Tibial nerve (tissue), 4 donors: ENCODE results near the gene SDK2. TPM values are rescaled to one million over a fixed set of nuclear protein-coding genes. Genes with fewer than 3 reads are reported as not detected.
A peak's percentile ranks its signal among the peaks of the same experiment; 100 is the strongest.

Experiments used
- DNase-seq, 2 donors: peaks; one replicate each; pipeline ENCODE4 v3.0.0-alpha.2; 2019; ENCODE audit warnings: low spot score in 2 of 2
- H3K27ac ChIP-seq, 4 donors: fragments of 200-600 bp; sonication (generic) in 3 of 4; one replicate each; pipeline ENCODE4 v1.5.1; 2017 to 2019; ENCODE audit warnings: mild to moderate bottlenecking in 1 of 4
- H3K27me3 ChIP-seq, 2 donors: fragments of 200-600 bp; sonication (generic) in 1 of 2; one replicate each; pipeline versions ENCODE4 v1.5.1 to v1.6.0; 2017 to 2019
- H3K36me3 ChIP-seq, 3 donors: fragments of 200-600 bp; sonication (generic); one replicate each; pipeline ENCODE4 v1.5.1; 2018 to 2019
- H3K4me1 ChIP-seq, 4 donors: fragments of 200-600 bp; sonication (generic) in 3 of 4; one replicate each; pipeline ENCODE4 v1.5.1; 2017 to 2019
- H3K4me3 ChIP-seq, 4 donors: fragments of 200-600 bp; sonication (generic) in 3 of 4; one replicate each; pipeline ENCODE4 v1.5.1; 2017 to 2019; ENCODE audit warnings: mild to moderate bottlenecking in 1 of 4, moderate library complexity in 1 of 4
- H3K9me3 ChIP-seq, 4 donors: fragments of 200-600 bp; sonication (generic) in 3 of 4; one replicate each; pipeline ENCODE4 v1.5.1; 2017 to 2019
- EP300 ChIP-seq, 2 donors: sonication (generic); formaldehyde crosslinking; IDR thresholded peaks; one replicate each; pipeline ENCODE4 v1.6.1; 2017; ENCODE audit warnings: antibody characterized with exemption in 2 of 2, mild to moderate bottlenecking in 1 of 2
- POLR2A ChIP-seq, 2 donors: fragments of 450-650 bp; IDR thresholded peaks; one replicate each; pipeline ENCODE4 v1.6.1; 2017; ENCODE audit warnings: antibody characterized with exemption in 2 of 2, mild to moderate bottlenecking in 2 of 2, moderate library complexity in 2 of 2
- WGBS, 2 donors: methylation state at CpG; one replicate each; pipeline ENCODE4 v1.1.5; 2018; 5-methylcytosine and 5-hydroxymethylcytosine counted together
- total RNA-seq, 4 donors: library from RNA; depleted of rRNA; stranded (reverse); fragments of >200 nt; gene quantifications; one replicate each; pipeline ENCODE4 v1.1.0, GENCODE V29; 2016
- TF ChIP-seq, protein P1 (sequence below), 5 experiments: fragments of 200-600 bp in 3 of 5; fragments of 450-650 bp in 2 of 5; sonication (generic) in 3 of 5; IDR thresholded peaks; one replicate each; pipeline ENCODE4 v1.5.1; 2016 to 2019; ENCODE audit warnings: antibody characterized with exemption in 5 of 5, mild to moderate bottlenecking in 3 of 5, moderate library complexity in 2 of 5

SDK2 gene
- total RNA-seq, 4 donors from 2014 or later = 3.1 to 6.3 (median 4.6) TPM

DNA sequence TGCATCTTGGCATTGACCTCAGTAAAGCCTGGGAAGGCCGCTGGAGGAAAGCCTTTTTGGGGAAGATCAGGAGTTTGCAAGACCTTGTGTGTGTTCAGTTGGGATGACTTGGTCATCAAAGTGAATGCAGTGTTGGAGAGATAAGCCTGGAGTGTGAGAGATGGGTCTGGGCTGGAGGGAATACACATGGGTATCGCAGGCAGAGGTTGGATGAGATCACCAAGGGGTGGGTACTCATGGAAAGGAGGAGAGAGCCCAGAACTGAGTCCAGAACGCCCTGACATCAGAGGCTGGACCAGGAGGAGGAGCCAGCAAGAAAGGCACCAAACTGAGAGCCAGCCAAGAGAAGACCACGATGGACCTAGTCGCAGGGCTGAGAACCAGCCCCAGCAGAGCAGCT, 35.2 kb downstream of the SDK2 start:
- DNase-seq = no peak
- WGBS, 2 donors = 84 to 89% methylated on average over 5 of the region's 5 CpGs
- no peaks in the 10 kb centered on the region for H3K9me3 ChIP-seq
- no peak overlapping the region for H3K27ac ChIP-seq
- H3K36me3 ChIP-seq = no peaks in the 10 kb centered on the region
- no peaks in the 10 kb centered on the region for H3K27me3 ChIP-seq
- H3K4me1 ChIP-seq = peaks cover 0 to 20% (median 8%) of the 10 kb centered on the region in 4 donors
- TF ChIP-seq EP300 (IDR thresholded peaks at IDR 0.05) = no peak
- no peak for TF ChIP-seq POLR2A (IDR thresholded peaks at IDR 0.05)
- TF ChIP-seq, protein P1, sequence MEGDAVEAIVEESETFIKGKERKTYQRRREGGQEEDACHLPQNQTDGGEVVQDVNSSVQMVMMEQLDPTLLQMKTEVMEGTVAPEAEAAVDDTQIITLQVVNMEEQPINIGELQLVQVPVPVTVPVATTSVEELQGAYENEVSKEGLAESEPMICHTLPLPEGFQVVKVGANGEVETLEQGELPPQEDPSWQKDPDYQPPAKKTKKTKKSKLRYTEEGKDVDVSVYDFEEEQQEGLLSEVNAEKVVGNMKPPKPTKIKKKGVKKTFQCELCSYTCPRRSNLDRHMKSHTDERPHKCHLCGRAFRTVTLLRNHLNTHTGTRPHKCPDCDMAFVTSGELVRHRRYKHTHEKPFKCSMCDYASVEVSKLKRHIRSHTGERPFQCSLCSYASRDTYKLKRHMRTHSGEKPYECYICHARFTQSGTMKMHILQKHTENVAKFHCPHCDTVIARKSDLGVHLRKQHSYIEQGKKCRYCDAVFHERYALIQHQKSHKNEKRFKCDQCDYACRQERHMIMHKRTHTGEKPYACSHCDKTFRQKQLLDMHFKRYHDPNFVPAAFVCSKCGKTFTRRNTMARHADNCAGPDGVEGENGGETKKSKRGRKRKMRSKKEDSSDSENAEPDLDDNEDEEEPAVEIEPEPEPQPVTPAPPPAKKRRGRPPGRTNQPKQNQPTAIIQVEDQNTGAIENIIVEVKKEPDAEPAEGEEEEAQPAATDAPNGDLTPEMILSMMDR (IDR thresholded peaks at IDR 0.05) = no peak
- H3K4me3 ChIP-seq = no peak overlapping the region

DNA sequence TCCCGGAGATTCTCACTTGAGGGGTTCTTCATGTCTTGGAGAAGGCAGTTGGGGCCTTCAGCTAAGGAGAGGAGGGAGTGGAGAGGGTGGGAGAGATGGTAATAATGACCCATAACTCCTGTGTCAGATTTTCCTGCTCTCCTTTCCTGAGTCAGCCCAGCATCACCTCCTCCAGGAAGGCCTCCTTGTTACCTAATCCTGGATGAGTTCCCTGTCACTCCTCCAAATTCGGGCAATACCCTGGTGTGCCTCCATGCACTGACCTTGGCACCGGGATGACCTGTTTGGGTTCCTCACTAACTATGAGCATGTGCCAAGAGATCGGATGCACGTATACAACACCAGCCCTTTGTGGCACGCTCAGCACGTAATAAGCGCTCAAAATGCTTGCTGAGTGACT, 38.8 kb downstream of the SDK2 start:
- no peaks in the 10 kb centered on the region for H3K9me3 ChIP-seq
- no peak for DNase-seq
- 92 to 94% methylated on average over 8 of the region's 8 CpGs for whole genome bisulfite sequencing, 2 donors
- H3K4me1 ChIP-seq = peaks cover 0 to 9% (median 0%) of the 10 kb centered on the region in 4 donors
- H3K27me3 ChIP-seq = no peaks in the 10 kb centered on the region
- no peak overlapping the region for H3K27ac ChIP-seq
- TF ChIP-seq, protein P1 (IDR thresholded peaks at IDR 0.05) = no peak
- TF ChIP-seq EP300 (IDR thresholded peaks at IDR 0.05) (no peak), POLR2A (IDR thresholded peaks at IDR 0.05) (no peak)
- H3K36me3 ChIP-seq = no peaks in the 10 kb centered on the region
- no peak overlapping the region for H3K4me3 ChIP-seq

DNA sequence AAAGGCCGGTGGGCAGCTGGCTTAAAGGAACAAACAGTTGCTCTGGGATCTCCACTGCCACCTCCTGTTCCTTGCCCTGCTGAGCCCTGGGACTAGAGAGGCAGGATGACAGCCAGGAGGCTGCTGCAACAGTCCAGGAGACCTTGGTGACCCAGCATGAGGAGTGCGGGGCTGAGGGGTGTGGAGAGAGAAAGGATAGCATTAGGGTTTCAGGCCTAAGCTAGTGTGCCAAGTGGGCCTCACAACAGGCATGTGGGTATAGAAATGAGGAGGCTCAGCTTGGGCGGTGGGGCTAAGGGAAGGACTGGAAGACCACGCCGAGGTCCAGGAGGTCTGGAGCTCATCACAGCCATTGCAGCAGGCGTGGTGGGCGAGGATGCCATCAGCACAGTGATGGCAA, 39.8 kb downstream of the SDK2 start:
- H3K27me3 ChIP-seq = no peaks in the 10 kb centered on the region
- no peak overlapping the region for H3K4me3 ChIP-seq
- TF ChIP-seq, protein P1 (IDR thresholded peaks at IDR 0.05) = no peak
- TF ChIP-seq EP300 (IDR thresholded peaks at IDR 0.05) (no peak), POLR2A (IDR thresholded peaks at IDR 0.05) (no peak)
- H3K9me3 ChIP-seq = no peaks in the 10 kb centered on the region
- DNase-seq = no peak
- no peaks in the 10 kb centered on the region for H3K36me3 ChIP-seq
- WGBS, 2 donors = 85 to 90% methylated on average over 7 of the region's 7 CpGs
- H3K27ac ChIP-seq = peak overlapping the region in 1 of 4 donors; percentile 29
- peaks cover 0 to 18% (median 1%) of the 10 kb centered on the region in 4 donors for H3K4me1 ChIP-seq

DNA sequence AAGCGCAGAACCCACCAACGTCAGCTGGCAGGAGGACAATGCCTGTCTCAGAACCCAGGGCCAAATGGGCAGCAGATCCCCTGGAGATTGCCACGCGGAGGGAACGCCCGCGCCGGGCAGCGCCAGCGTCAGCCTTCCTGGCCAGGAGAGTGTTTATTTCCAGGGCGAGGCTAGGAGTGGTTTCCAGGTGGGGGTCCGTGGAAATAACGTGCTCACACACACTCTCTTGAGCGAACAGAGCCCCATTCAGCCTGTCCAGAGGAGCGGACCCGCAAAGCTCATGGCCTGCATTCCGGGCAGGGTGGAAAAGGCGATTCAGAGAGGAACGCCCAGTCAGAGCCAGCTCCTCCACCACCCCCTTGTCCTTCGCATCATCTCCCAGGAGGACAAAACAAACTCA, 40.3 kb downstream of the SDK2 start:
- Histone ChIP-seq H3K27ac (peak overlapping the region in 1 of 4 donors; percentile 29), H3K4me1 (peaks cover 0 to 18% (median 1%) of the 10 kb centered on the region in 4 donors), H3K36me3 (no peaks in the 10 kb centered on the region), H3K4me3 (no peak overlapping the region), H3K9me3 (no peaks in the 10 kb centered on the region), H3K27me3 (no peaks in the 10 kb centered on the region)
- no peak for DNase-seq
- 76 to 84% methylated on average over 18 to 20 of the region's 20 CpGs for WGBS, 2 donors
- TF ChIP-seq POLR2A (IDR thresholded peaks at IDR 0.05) = no peak
- no peak for TF ChIP-seq EP300 (IDR thresholded peaks at IDR 0.05)
- TF ChIP-seq, protein P1 (IDR thresholded peaks at IDR 0.05) = no peak

DNA sequence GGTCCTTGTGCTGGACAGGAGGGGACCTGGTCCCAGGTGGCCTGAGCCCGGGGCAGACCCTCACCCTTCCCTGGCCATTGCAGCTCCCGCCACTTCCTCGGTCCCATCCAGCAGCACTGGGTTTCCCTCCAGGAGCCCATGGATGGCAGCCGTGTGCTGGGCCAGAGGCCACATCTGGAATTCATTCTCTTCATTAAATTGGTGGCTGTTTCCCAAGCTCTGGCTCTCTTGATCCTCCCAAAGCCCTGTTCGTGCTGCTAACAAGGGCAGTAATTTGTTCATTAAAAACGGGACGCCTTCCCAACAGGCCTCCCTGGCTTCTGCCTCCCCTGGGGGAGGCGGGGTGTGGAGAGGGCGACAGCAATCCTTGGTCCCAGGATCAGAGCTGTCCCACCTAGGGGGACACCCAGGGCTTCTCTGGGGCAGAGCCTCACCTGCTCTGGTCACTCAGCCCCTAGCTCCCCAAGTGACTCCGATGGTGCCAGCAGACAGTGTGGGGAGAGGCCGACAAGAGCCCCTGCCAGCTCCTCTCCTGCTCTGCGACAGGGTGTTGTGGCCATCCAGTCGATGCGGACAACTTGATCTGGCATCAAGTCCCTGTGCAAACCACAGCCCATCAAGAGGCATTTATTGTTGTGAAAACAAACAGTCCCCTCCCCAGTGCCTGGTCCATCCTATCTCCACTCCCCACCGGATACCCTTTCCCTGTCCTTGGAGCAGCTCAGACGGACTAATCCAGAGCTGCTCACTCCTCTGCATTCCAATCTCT, 44.0 kb downstream of the SDK2 start:
- WGBS, 2 donors = 54 to 56% methylated on average over 13 to 16 of the region's 16 CpGs
- H3K27me3 ChIP-seq = no peaks in the 10 kb centered on the region
- no peaks in the 10 kb centered on the region for H3K36me3 ChIP-seq
- H3K9me3 ChIP-seq = no peaks in the 10 kb centered on the region
- no peak overlapping the region for H3K4me3 ChIP-seq
- TF ChIP-seq, protein P1 (IDR thresholded peaks at IDR 0.05) = no peak
- TF ChIP-seq EP300 (IDR thresholded peaks at IDR 0.05) = peak in 1 of 2 donors; percentile 12
- no peak for TF ChIP-seq POLR2A (IDR thresholded peaks at IDR 0.05)
- peaks cover 0 to 20% (median 3%) of the 10 kb centered on the region in 4 donors for H3K4me1 ChIP-seq
- peak in 1 of 2 donors; percentile 23 for DNase-seq
- H3K27ac ChIP-seq = no peak overlapping the region
